ENCODE results near the gene ANKRD52. TPM values are rescaled to one million over a fixed set of nuclear protein-coding genes. Genes with fewer than 3 reads are reported as not detected.

The ANKRD52 gene
- total RNA-seq, 1 donor from 2014 or later: 43.9 TPM

Other genes starting within 250 kb of the ANKRD52 start
- 14.6 TPM for gene IKZF4, start 237.3 kb downstream of the ANKRD52 start, total RNA-seq
- gene RPS26, start 216.5 kb downstream of the ANKRD52 start, total RNA-seq: 57.0 TPM
- 129 TPM for gene ERBB3, start 178.2 kb downstream of the ANKRD52 start, total RNA-seq
- 139 TPM for gene PA2G4, start 153.8 kb downstream of the ANKRD52 start, total RNA-seq
- 5,339 TPM for gene RPL41, start 141.8 kb downstream of the ANKRD52 start, total RNA-seq
- gene ZC3H10, start 140.1 kb downstream of the ANKRD52 start, total RNA-seq: 9.8 TPM
- 131 TPM for gene ESYT1, start 130.1 kb downstream of the ANKRD52 start, total RNA-seq
- 37.8 TPM for gene MYL6B, start 105.8 kb downstream of the ANKRD52 start, total RNA-seq
- gene MYL6, start 100.0 kb downstream of the ANKRD52 start, total RNA-seq: 1,884 TPM
- 142 TPM for gene SMARCC2, start 68.9 kb downstream of the ANKRD52 start, total RNA-seq
- gene RNF41, start 36.5 kb downstream of the ANKRD52 start, total RNA-seq: 48.8 TPM
- 27.9 TPM for gene NABP2, start 34.0 kb downstream of the ANKRD52 start, total RNA-seq
- gene SLC39A5, start 28.3 kb downstream of the ANKRD52 start, total RNA-seq: 0.57 TPM
- gene COQ10A, start 8.6 kb upstream of the ANKRD52 start, total RNA-seq: 7.6 TPM
- 196 TPM for gene CS, start 41.9 kb upstream of the ANKRD52 start, total RNA-seq
- gene CNPY2, start 57.6 kb upstream of the ANKRD52 start, total RNA-seq: 122 TPM
- 103 TPM for gene PAN2, start 75.6 kb upstream of the ANKRD52 start, total RNA-seq
- gene IL23A, start 80.5 kb upstream of the ANKRD52 start, total RNA-seq: 0.49 TPM
- 158 TPM for gene STAT2, start 101.7 kb upstream of the ANKRD52 start, total RNA-seq
- not detected for gene APOF, start 104.5 kb upstream of the ANKRD52 start, total RNA-seq
- 11.0 TPM for gene TIMELESS, start 191.0 kb upstream of the ANKRD52 start, total RNA-seq
- gene MIP, start 196.3 kb upstream of the ANKRD52 start, total RNA-seq: not detected
- gene SPRYD4, start 210.2 kb upstream of the ANKRD52 start, total RNA-seq: 6.8 TPM
- gene GLS2, start 229.8 kb upstream of the ANKRD52 start, total RNA-seq: 4.5 TPM